Neural progenitor cell (in vitro differentiated cells): ENCODE results near the gene GGT6. TPM values are rescaled to one million over a fixed set of nuclear protein-coding genes. Genes with fewer than 3 reads are reported as not detected.

ENCODE experiments used
- DNase-seq: peaks from one replicate; pipeline ENCODE4 v3.0.0-alpha.2; 2016; ENCODE audit warnings: low spot score
- H2AFZ ChIP-seq: fragments of 200-600 bp; sonication (generic); replicated peaks from 2 replicates; pipeline ENCODE4 v1.6.1; 2016; ENCODE audit warnings: antibody characterized with exemption
- H3F3A ChIP-seq: fragments of 200-600 bp; sonication (generic); 2 replicates; pipeline ENCODE4 v1.6.1; 2016; ENCODE audit warnings: antibody characterized with exemption, low read depth
- H3K27ac ChIP-seq: fragments of 200-600 bp; sonication (generic); 2 replicates; pipeline ENCODE4 v1.5.1; 2016; ENCODE audit warnings: mild to moderate bottlenecking
- H3K27me3 ChIP-seq: fragments of 200-600 bp; sonication (generic); 2 replicates; pipeline ENCODE4 v1.6.1; 2016; ENCODE audit warnings: mild to moderate bottlenecking, moderate library complexity
- H3K36me3 ChIP-seq: fragments of 200-600 bp; sonication (generic); 2 replicates; pipeline ENCODE4 v1.5.1; 2016
- H3K4me1 ChIP-seq: fragments of 200-600 bp; sonication (generic); 2 replicates; pipeline ENCODE4 v1.6.1; 2016; ENCODE audit warnings: mixed run types
- H3K4me2 ChIP-seq: fragments of 200-600 bp; sonication (generic); 2 replicates; pipeline ENCODE4 v1.6.1; 2016
- H3K4me3 ChIP-seq: fragments of 200-600 bp; sonication (generic); 2 replicates; pipeline ENCODE4 v1.5.1; 2016
- H3K79me2 ChIP-seq: fragments of 200-600 bp; sonication (generic); 2 replicates; pipeline ENCODE4 v1.6.1; 2016; ENCODE audit warnings: low read depth
- H3K9ac ChIP-seq: fragments of 200-600 bp; sonication (generic); 2 replicates; pipeline ENCODE4 v1.6.1; 2016
- H3K9me3 ChIP-seq: fragments of 200-600 bp; sonication (generic); 2 replicates; pipeline ENCODE4 v1.5.1; 2016; ENCODE audit warnings: low read depth
- H4K20me1 ChIP-seq: fragments of 200-600 bp; sonication (generic); 2 replicates; pipeline ENCODE4 v1.6.1; 2016; ENCODE audit warnings: low read depth
- H3K27ac Mint-ChIP-seq: 3 replicates; pipeline ENCODE4 v1.8.0; 2021; ENCODE audit warnings: mixed read lengths
- H3K27me3 Mint-ChIP-seq: 2 replicates; pipeline ENCODE4 v1.8.0; 2022; ENCODE audit warnings: low read depth, mild to moderate bottlenecking, inconsistent platforms, moderate library complexity, mixed read lengths; ENCODE audit not compliant: insufficient read depth
- H3K36me3 Mint-ChIP-seq: 3 replicates; pipeline ENCODE4 v1.8.0; 2021; ENCODE audit warnings: mixed read lengths
- H3K4me1 Mint-ChIP-seq: 3 replicates; pipeline ENCODE4 v1.8.0; 2021; ENCODE audit warnings: mixed read lengths
- H3K4me3 Mint-ChIP-seq: 3 replicates; pipeline ENCODE4 v1.8.0; 2021; ENCODE audit warnings: mild to moderate bottlenecking, moderate library complexity, mixed read lengths
- H3K9me3 Mint-ChIP-seq: 3 replicates; pipeline ENCODE4 v1.8.0; 2020; ENCODE audit warnings: mixed read lengths
- CTCF ChIP-seq: fragments of 200-600 bp; sonication (generic); IDR thresholded peaks from 2 replicates; pipeline ENCODE4 v1.5.1; 2017; ENCODE audit warnings: antibody characterized with exemption, mild to moderate bottlenecking
- EZH2 ChIP-seq: fragments of 200-600 bp; sonication (generic); IDR thresholded peaks from 2 replicates; pipeline ENCODE4 v1.6.1; 2017; ENCODE audit warnings: antibody characterized with exemption, mild to moderate bottlenecking, moderate library complexity
- EZH2phosphoT487 ChIP-seq: fragments of 200-600 bp; sonication (generic); IDR thresholded peaks from 2 replicates; pipeline ENCODE4 v1.6.1; 2017; ENCODE audit warnings: antibody characterized with exemption
- total RNA-seq: library from RNA; depleted of rRNA; stranded (reverse); fragments of >200 nt; gene quantifications from 2 replicates; pipeline ENCODE4 v1.2.3, GENCODE V29; 2015; ENCODE audit warnings: low replicate concordance

The GGT6 gene
- total RNA-seq, 1 donor from 2014 or later: not detected

DNA sequence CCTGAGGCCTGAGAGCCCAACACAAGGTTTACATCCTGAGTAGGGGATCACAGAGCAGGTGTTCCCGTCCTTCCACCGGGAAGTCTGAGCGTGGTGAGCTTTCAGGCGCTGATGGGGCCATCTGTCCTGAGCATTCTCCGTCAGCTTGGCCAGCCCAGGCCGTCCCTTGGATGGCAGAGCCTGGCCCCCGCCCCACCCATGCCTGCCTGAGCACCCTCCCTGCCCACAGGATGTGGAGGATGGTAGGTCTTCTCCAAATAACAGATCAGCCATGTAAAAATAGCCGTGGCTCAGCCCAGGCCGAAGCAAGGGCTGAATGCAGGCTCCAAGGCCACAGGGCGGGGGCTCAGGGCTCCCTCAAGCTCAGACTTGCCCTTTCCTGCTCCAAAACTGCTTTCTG, 41.5 kb downstream of the GGT6 start:
- Mint-ChIP-seq H3K36me3 (no peaks in the 10 kb centered on the region), H3K4me3 (no peak overlapping the region), H3K27ac (no peak overlapping the region), H3K27me3 (peaks cover 4% of the 10 kb centered on the region), H3K9me3 (no peaks in the 10 kb centered on the region), H3K4me1 (peaks cover 35% of the 10 kb centered on the region)
- Histone ChIP-seq H4K20me1 (no peaks in the 10 kb centered on the region), H3K9ac (no peak overlapping the region), H3K4me3 (no peak overlapping the region), H3K79me2 (no peaks in the 10 kb centered on the region), H3K27me3 (no peaks in the 10 kb centered on the region), H3F3A (no peaks in the 10 kb centered on the region), H3K27ac (no peak overlapping the region), H3K4me1 (peaks cover 30% of the 10 kb centered on the region), H3K36me3 (no peaks in the 10 kb centered on the region), H3K9me3 (no peaks in the 10 kb centered on the region), H2AFZ (peak overlapping the region; percentile 85), H3K4me2 (peak overlapping the region; percentile 31)
- no peak for DNase-seq
- TF ChIP-seq EZH2phosphoT487 (no peak), CTCF (no peak), EZH2 (no peak)

DNA sequence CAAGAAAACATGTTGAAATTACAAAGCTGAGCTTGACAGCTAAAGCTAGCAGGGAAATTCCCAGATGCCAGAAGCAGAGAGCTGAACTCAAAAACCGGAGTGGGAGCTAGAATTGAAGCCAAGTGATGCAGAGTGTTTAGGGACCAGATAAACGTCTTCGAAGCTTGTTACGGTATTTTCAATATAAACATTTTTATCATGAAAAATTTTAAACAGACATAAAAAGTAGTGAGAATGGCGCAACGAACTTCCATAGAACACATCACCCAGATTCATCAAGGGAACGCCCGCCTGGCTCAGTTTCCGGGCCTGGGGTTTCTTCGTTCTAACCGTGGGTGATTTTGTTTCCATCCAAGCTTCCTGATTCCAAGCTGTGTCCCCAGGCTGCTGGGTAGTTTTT, 43.6 kb downstream of the GGT6 start:
- no peak overlapping the region for H3K27ac Mint-ChIP-seq
- no peak overlapping the region for H2AFZ ChIP-seq
- H3F3A ChIP-seq: no peaks in the 10 kb centered on the region
- no peak overlapping the region for H3K4me3 ChIP-seq
- no peaks in the 10 kb centered on the region for H3K36me3 ChIP-seq
- H3K9me3 Mint-ChIP-seq: no peaks in the 10 kb centered on the region
- H3K79me2 ChIP-seq: no peaks in the 10 kb centered on the region
- peaks cover 7% of the 10 kb centered on the region for H3K27me3 Mint-ChIP-seq
- H3K4me1 ChIP-seq: peaks cover 21% of the 10 kb centered on the region
- H3K4me2 ChIP-seq: no peak overlapping the region
- TF ChIP-seq CTCF (no peak), EZH2phosphoT487 (no peak), EZH2 (no peak)
- no peaks in the 10 kb centered on the region for H3K9me3 ChIP-seq
- H3K27me3 ChIP-seq: no peaks in the 10 kb centered on the region
- H3K27ac ChIP-seq: no peak overlapping the region
- no peaks in the 10 kb centered on the region for H3K36me3 Mint-ChIP-seq
- no peak overlapping the region for H3K9ac ChIP-seq
- H3K4me1 Mint-ChIP-seq: peaks cover 23% of the 10 kb centered on the region
- DNase-seq: no peak
- H3K4me3 Mint-ChIP-seq: no peak overlapping the region
- no peaks in the 10 kb centered on the region for H4K20me1 ChIP-seq

DNA sequence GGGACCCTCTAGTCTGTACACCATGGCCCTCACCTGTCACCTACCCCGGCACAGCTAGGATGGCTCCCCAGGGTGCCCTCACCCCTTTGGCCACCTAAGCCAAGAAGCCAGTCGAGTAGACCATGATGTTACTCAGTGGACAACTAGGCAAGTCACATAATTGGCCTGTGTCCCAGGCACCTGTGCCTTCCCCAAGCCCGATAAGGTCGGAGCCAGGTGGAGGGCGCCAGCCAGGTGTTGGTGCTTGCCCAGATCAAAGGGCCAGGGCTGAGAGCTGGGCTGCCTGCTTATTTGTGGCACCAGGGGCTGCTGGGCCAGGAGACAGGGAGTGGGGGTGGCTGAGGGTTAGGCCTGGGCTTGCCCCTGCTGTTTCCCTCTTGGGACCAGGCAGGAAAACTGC, 44.9 kb downstream of the GGT6 start:
- H3K4me3 ChIP-seq: no peak overlapping the region
- no peak for DNase-seq
- no peak overlapping the region for H3K9ac ChIP-seq
- H3K4me3 Mint-ChIP-seq: no peak overlapping the region
- H3K4me2 ChIP-seq: no peak overlapping the region
- no peaks in the 10 kb centered on the region for H3K27me3 ChIP-seq
- H3K36me3 ChIP-seq: no peaks in the 10 kb centered on the region
- H3K4me1 ChIP-seq: peaks cover 21% of the 10 kb centered on the region
- peaks cover 7% of the 10 kb centered on the region for H3K27me3 Mint-ChIP-seq
- H3K9me3 ChIP-seq: no peaks in the 10 kb centered on the region
- no peaks in the 10 kb centered on the region for H4K20me1 ChIP-seq
- no peaks in the 10 kb centered on the region for H3K79me2 ChIP-seq
- H3K4me1 Mint-ChIP-seq: peaks cover 11% of the 10 kb centered on the region
- H2AFZ ChIP-seq: peak overlapping the region; percentile 66
- no peak for TF ChIP-seq EZH2
- no peak for TF ChIP-seq EZH2phosphoT487
- no peak for TF ChIP-seq CTCF
- no peak overlapping the region for H3K27ac ChIP-seq
- no peaks in the 10 kb centered on the region for H3K36me3 Mint-ChIP-seq
- H3K9me3 Mint-ChIP-seq: no peaks in the 10 kb centered on the region
- H3K27ac Mint-ChIP-seq: no peak overlapping the region
- H3F3A ChIP-seq: no peaks in the 10 kb centered on the region

DNA sequence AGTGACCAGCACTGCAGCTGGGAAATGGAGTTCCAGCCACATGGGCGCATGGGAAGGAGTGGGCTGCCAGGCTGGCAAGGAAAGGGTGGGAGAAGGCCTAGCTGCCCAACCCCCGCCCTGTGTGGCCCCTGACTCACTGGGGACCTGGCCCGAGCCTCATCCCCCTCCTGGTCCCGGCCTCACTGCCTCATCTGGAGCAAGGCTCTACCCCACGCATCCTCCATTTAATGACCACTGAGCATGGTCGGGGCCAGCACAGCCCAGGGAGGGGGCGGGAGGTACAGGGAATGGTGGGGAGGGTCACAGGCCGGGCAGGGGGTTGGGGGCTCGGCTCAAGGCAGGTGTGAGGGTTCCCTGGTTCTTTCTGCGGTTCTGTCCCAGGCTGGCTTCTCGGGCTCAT, 45.6 kb downstream of the GGT6 start:
- no peak for TF ChIP-seq EZH2phosphoT487
- no peak for TF ChIP-seq EZH2
- TF ChIP-seq CTCF: no peak
- Histone ChIP-seq H3F3A (no peaks in the 10 kb centered on the region), H3K4me3 (no peak overlapping the region), H3K36me3 (no peaks in the 10 kb centered on the region), H3K27me3 (no peaks in the 10 kb centered on the region), H3K9ac (no peak overlapping the region), H3K27ac (no peak overlapping the region), H4K20me1 (no peaks in the 10 kb centered on the region), H2AFZ (peak overlapping the region; percentile 66), H3K79me2 (no peaks in the 10 kb centered on the region), H3K9me3 (no peaks in the 10 kb centered on the region), H3K4me1 (peaks cover 19% of the 10 kb centered on the region), H3K4me2 (no peak overlapping the region)
- DNase-seq: no peak
- no peaks in the 10 kb centered on the region for H3K36me3 Mint-ChIP-seq
- H3K27me3 Mint-ChIP-seq: peaks cover 6% of the 10 kb centered on the region
- H3K9me3 Mint-ChIP-seq: no peaks in the 10 kb centered on the region
- no peak overlapping the region for H3K4me3 Mint-ChIP-seq
- peaks cover 6% of the 10 kb centered on the region for H3K4me1 Mint-ChIP-seq
- no peak overlapping the region for H3K27ac Mint-ChIP-seq
